Adrenal gland (tissue), 12 donors: ENCODE data around the gene NUAK2. TPM values are rescaled to one million over a fixed set of nuclear protein-coding genes. Genes with fewer than 3 reads are reported as not detected.
A peak's percentile ranks its signal among the peaks of the same experiment; 100 is the strongest.

Source experiments
- DNase-seq, 7 donors: peaks; one replicate each; pipeline ENCODE4 v3.0.0-alpha.2; 2019 to 2020
- H3K27ac ChIP-seq, 5 donors: fragments of 200-600 bp; sonication (generic) in 4 of 5; 1 replicate in 3 of 5; 2 replicates in 2 of 5; pipeline versions ENCODE4 v1.5.1 to v1.8.0; 2016 to 2020; ENCODE audit warnings: mild to moderate bottlenecking in 1 of 5
- H3K27me3 ChIP-seq: fragments of 200-600 bp; 2 replicates; pipeline ENCODE4 v1.8.0; 2021
- H3K36me3 ChIP-seq, 2 donors: fragments of 200-600 bp; replicated peaks in 1 of 2; 1 replicate in 1 of 2; 2 replicates in 1 of 2; pipeline versions ENCODE4 v1.5.1 to v1.8.0; 2018 to 2022
- H3K4me1 ChIP-seq, 2 donors: fragments of 200-600 bp; replicated peaks in 1 of 2; 1 replicate in 1 of 2; 2 replicates in 1 of 2; pipeline versions ENCODE4 v1.5.1 to v1.8.0; 2018 to 2021
- H3K4me3 ChIP-seq, 4 donors: fragments of 200-600 bp; sonication (generic) in 3 of 4; one replicate each; pipeline ENCODE4 v1.5.1; 2016 to 2018
- H3K9me3 ChIP-seq, 3 donors: fragments of 200-600 bp; sonication (generic) in 1 of 3; replicated peaks in 1 of 3; 1 replicate in 2 of 3; 2 replicates in 1 of 3; pipeline versions ENCODE4 v1.5.1 to v1.8.0; 2016 to 2021
- POLR2A ChIP-seq, 2 donors: fragments of 450-650 bp; IDR thresholded peaks; one replicate each; pipeline ENCODE4 v1.6.1; 2017; ENCODE audit warnings: antibody characterized with exemption in 2 of 2, mild to moderate bottlenecking in 2 of 2, moderate library complexity in 1 of 2
- WGBS, 4 donors: extraction: QIAGEN DNeasy Blood & Tissue Kit in 2 of 4; methylation state at CpG; one replicate each; pipeline versions ENCODE4 v1.1.5 to v1.1.7; 2013 to 2017; 5-methylcytosine and 5-hydroxymethylcytosine counted together
- intact Hi-C, 2 donors: fragments of 100-400 bp; cut with DNase I; formaldehyde crosslinking; loops; one replicate each; pipeline versions ENCODE4 v1.14.1 to v1.15.0; 2022 to 2023
- polyA plus RNA-seq, 3 donors: library from polyadenylated mRNA; stranded (reverse); fragments of 200-250 nt in 2 of 3; fragments of 350-450 nt in 1 of 3; fragmentation: Illumina TruSeq in 1 of 3; extraction: RNeasy Lipid Tissue Mini Kit (QIAGEN cat#74804) in 1 of 3; gene quantifications; one replicate each; pipeline ENCODE4 v1.2.3, GENCODE V29; 2013 to 2014
- total RNA-seq, 9 donors: library from RNA; depleted of rRNA in 4 of 9; stranded (reverse); fragments of >200 nt in 4 of 9; fragments of 120-200 nt in 1 of 9; fragmentation: NEBNext Ultra II Directional in 1 of 9; extraction: Animal tissue kit (Norgen Biotek cat#: 25700) in 1 of 9; gene quantifications; one replicate each; pipeline versions ENCODE4 v1.1.0 to v1.2.4, GENCODE V29; 2013 to 2023
- TF ChIP-seq, protein P1 (sequence below), 6 experiments: fragments of 450-650 bp in 4 of 6; fragments of 200-600 bp in 2 of 6; sonication (generic) in 1 of 6; IDR thresholded peaks; 1 replicate in 5 of 6; 2 replicates in 1 of 6; pipeline versions ENCODE4 v1.5.1 to v1.8.0; 2016 to 2021; ENCODE audit warnings: antibody characterized with exemption in 6 of 6, mild to moderate bottlenecking in 2 of 6, moderate library complexity in 1 of 6
- donor health status: healthy with polysubstance abuse.
- donor health status: Bipolar disorder and iron deficiency.
- donor health status: DM: yes; HTN: yes; CAD: no.
- donor health status: DM: no; HTN: no; CAD: no.
- donor health status: DM: no; HTN: no; CAD: no.
- donor health status: DM: yes; HTN: yes; CAD: no.

Gene NUAK2
- total and polyA plus RNA-seq, 12 donors, result 0.95 to 9.9 (median 4.0) TPM

DNA sequence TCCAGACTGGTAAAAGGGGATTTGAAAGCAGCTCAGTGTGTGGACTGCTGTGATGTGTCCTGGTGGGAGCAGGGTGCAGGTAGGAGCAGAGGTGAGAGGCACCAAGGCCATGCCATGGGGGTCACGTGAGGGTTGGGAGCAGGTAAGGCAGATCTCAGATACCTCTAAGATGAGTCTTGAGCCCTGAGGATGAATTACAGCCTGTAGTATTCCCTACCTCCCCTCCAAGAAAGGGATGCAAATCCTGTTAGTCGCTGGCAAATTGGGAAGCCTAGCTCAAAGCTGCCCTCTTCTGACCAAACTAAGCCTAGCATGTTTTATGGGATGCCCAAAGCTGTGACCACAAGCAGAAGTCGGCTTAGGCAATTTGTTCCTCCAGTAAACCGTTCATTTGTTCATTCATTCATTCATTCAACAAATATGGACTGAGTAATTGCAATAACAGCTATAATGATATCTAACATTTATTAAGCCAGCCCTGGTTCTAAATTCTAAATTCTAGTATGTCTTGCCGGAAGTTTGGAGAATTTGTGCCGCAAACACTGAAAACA lies 3.9 kb upstream of the NUAK2 start:
- Histone ChIP-seq H3K36me3 (no peaks in the 10 kb centered on the region), H3K4me3 (no peak overlapping the region), H3K27ac (no peak overlapping the region), H3K27me3 (no peaks in the 10 kb centered on the region), H3K4me1 (peaks cover 0 to 11% of the 10 kb centered on the region in 2 donors), H3K9me3 (no peaks in the 10 kb centered on the region)
- peak; percentile 62 to 91 (median 79) for DNase-seq
- 33 to 37% (median 34%) methylated on average over 5 to 6 of the region's 6 CpGs for WGBS, 4 donors
- TF ChIP-seq POLR2A (IDR thresholded peaks at IDR 0.05), result no peak
- TF ChIP-seq, protein P1, sequence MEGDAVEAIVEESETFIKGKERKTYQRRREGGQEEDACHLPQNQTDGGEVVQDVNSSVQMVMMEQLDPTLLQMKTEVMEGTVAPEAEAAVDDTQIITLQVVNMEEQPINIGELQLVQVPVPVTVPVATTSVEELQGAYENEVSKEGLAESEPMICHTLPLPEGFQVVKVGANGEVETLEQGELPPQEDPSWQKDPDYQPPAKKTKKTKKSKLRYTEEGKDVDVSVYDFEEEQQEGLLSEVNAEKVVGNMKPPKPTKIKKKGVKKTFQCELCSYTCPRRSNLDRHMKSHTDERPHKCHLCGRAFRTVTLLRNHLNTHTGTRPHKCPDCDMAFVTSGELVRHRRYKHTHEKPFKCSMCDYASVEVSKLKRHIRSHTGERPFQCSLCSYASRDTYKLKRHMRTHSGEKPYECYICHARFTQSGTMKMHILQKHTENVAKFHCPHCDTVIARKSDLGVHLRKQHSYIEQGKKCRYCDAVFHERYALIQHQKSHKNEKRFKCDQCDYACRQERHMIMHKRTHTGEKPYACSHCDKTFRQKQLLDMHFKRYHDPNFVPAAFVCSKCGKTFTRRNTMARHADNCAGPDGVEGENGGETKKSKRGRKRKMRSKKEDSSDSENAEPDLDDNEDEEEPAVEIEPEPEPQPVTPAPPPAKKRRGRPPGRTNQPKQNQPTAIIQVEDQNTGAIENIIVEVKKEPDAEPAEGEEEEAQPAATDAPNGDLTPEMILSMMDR (IDR thresholded peaks at IDR 0.05), result peak; percentile 62 to 89 (median 84)
- intact Hi-C loops, result loop anchor here in 1 of 2 donors (2.0 kb wide), 1 partner anchor 53 kb away; no protein-coding TSS in a partner anchor

DNA sequence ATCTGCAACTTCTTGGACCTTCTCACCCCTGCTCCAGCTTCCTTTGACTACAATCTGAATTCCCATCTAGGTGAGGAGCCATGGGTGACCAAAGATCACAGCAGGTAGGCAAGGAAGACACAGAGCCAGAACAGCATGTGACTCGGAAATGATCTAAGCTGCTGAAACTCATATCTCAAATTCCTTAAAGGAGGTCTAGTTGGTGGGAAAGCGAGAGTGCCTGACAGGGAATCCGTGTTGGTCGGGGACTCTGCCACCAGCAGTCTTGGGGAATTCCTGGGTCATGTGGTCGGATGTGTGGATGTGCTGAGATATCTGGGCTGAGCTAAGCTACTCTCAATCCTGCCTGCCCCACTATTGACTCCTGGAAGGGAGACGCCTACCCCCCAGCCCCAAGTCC lies 3.2 kb upstream of the NUAK2 start:
- Histone ChIP-seq H3K36me3 (no peaks in the 10 kb centered on the region), H3K27me3 (no peaks in the 10 kb centered on the region), H3K9me3 (no peaks in the 10 kb centered on the region), H3K4me1 (peaks cover 0 to 16% of the 10 kb centered on the region in 2 donors), H3K27ac (no peak overlapping the region), H3K4me3 (no peak overlapping the region)
- no peak for DNase-seq
- TF ChIP-seq, protein P1 (IDR thresholded peaks at IDR 0.05), result no peak
- TF ChIP-seq POLR2A (IDR thresholded peaks at IDR 0.05), result no peak
- 57 to 67% (median 59%) methylated on average over 5 to 6 of the region's 6 CpGs for WGBS, 4 donors
- intact Hi-C loops, result loop anchor here in 1 of 2 donors (2.0 kb wide), 1 partner anchor 52 kb away; no protein-coding TSS in a partner anchor

DNA sequence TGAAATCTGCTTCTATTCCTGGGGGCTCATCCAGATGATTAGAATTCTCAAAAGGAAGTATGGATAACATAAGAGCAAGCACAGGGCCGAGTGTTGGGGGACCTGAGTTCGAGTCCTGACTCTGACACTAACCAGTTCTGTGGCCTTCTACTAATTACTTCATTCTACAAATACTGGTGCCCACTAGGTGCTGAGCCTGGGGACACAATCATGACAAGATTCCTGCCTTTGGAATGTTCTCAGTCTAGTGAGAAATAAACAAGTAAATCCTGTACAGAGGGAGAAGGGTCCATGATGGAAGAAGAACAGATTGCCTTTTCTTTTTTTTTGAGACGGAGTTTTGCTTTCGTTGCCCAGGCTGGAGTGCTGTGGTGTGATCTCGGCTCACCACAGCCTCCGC lies 2.2 kb upstream of the NUAK2 start:
- intact Hi-C loops, result loop anchor here (2.0 kb wide), 2 partner anchors 49 to 51 kb away; no protein-coding TSS in a partner anchor
- TF ChIP-seq, protein P1 (IDR thresholded peaks at IDR 0.05), result no peak
- no peak for TF ChIP-seq POLR2A (IDR thresholded peaks at IDR 0.05)
- Histone ChIP-seq H3K9me3 (no peaks in the 10 kb centered on the region), H3K4me3 (no peak overlapping the region), H3K4me1 (peaks cover 7 to 26% of the 10 kb centered on the region in 2 donors), H3K36me3 (no peaks in the 10 kb centered on the region), H3K27ac (no peak overlapping the region), H3K27me3 (no peaks in the 10 kb centered on the region)
- 87 to 91% (median 89%) methylated on average over 6 of the region's 6 CpGs for WGBS, 4 donors
- no peak for DNase-seq

DNA sequence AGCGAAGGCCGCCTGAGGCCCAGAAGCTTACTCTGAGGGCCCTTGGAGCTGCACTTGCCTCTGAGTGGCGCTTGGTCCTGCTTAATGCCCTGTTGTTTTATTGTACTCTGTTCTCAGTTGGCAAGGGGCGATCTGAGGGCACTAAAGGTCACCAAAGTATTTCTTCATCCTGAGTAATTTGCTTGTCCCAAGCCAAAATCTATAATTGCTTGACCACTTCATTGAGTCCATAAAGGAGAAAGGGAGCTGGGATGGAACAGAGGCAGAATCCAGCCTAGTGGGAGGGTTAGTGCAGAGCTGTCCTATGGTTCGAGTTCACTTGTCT lies 376 bp upstream of the NUAK2 start:
- H3K27ac ChIP-seq, result peak overlapping the region in 3 of 5 donors; percentile 81 to 84 (median 82)
- no peak for TF ChIP-seq POLR2A (IDR thresholded peaks at IDR 0.05)
- TF ChIP-seq, protein P1 (IDR thresholded peaks at IDR 0.05), result no peak
- peak overlapping the region in 2 of 4 donors; percentile 76 to 86 for H3K4me3 ChIP-seq
- no peaks in the 10 kb centered on the region for H3K36me3 ChIP-seq
- no peak for DNase-seq
- intact Hi-C loops, result loop anchor here in 1 of 2 donors (2.0 kb wide), 1 partner anchor 47 kb away; no protein-coding TSS in a partner anchor
- 32 to 39% (median 34%) methylated on average over 4 to 5 of the region's 5 CpGs for WGBS, 4 donors
- peaks cover 24 to 45% of the 10 kb centered on the region in 2 donors for H3K4me1 ChIP-seq
- H3K9me3 ChIP-seq, result no peaks in the 10 kb centered on the region
- no peaks in the 10 kb centered on the region for H3K27me3 ChIP-seq
